GM19467 (cell line): Measurements from ENCODE around the gene CHMP1B.

ENCODE experiments used
- ATAC-seq: cut with Tn5 transposase; IDR thresholded peaks from one replicate; pipeline ENCODE4 v1.9.1; 2021; ENCODE audit warnings: mild to moderate bottlenecking, moderate library complexity; ENCODE audit not compliant: unreplicated experiment

Gene CHMP1B, protein sequence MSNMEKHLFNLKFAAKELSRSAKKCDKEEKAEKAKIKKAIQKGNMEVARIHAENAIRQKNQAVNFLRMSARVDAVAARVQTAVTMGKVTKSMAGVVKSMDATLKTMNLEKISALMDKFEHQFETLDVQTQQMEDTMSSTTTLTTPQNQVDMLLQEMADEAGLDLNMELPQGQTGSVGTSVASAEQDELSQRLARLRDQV

DNA sequence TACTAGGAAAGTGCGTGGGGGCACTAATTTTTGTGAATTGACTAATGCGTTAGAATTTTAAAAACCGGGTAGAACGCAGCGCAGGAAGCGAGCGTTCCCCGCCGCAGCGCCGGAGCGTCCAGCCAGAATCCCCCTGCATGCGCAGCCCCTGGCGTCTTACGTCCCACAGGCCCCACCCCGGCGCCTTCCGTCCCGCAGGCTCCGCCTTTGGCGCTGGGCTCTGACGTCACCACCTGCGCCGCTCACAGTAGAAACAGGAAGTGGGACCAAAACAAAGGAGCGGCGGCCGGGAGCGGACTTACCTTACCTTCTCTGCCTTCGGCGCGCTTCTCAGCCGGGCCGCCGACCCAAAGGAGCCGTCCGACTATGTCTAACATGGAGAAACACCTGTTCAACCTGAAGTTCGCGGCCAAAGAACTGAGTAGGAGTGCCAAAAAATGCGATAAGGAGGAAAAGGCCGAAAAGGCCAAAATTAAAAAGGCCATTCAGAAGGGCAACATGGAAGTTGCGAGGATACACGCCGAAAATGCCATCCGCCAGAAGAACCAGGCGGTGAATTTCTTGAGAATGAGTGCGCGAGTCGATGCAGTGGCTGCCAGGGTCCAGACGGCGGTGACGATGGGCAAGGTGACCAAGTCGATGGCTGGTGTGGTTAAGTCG is at the start of gene CHMP1B:
TSS of gene CHMP1B (plus strand) at position 268 of the 660 bp plus-strand sequence. CDS start at position 367, 99 bp downstream.
- ATAC-seq = peak; percentile 94

GRCh38 chr18:11801573-11801972 is 49.6 kb upstream of the CHMP1B start:
- no peak for ATAC-seq

GRCh38 chr18:11802158-11802557 is 49.1 kb upstream of the CHMP1B start:
- no peak for ATAC-seq

DNA sequence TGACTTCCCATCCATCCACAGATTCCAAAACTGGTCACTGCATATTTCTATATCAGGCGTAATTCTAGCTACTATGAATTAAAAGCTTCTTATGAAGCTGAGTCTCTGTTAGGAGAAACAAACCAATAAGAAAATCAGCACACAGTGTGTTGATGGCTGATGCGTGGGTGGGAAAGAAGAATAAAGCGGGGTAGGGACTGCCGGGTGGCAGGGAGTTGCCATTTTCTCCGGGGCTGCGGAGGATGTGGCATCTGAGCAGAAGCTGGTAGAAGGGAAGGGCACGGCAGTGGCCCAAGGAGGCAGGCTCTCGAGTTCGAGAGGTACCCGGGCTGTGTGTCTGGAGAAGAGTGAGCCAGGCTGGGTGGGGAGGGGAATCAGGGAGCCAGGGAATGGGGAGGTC is 48.6 kb upstream of the CHMP1B start:
- no peak for ATAC-seq

- no peak for ATAC-seq
Measured at GRCh38 chr18:11807233-11807632, 44.0 kb upstream of the CHMP1B start.

DNA sequence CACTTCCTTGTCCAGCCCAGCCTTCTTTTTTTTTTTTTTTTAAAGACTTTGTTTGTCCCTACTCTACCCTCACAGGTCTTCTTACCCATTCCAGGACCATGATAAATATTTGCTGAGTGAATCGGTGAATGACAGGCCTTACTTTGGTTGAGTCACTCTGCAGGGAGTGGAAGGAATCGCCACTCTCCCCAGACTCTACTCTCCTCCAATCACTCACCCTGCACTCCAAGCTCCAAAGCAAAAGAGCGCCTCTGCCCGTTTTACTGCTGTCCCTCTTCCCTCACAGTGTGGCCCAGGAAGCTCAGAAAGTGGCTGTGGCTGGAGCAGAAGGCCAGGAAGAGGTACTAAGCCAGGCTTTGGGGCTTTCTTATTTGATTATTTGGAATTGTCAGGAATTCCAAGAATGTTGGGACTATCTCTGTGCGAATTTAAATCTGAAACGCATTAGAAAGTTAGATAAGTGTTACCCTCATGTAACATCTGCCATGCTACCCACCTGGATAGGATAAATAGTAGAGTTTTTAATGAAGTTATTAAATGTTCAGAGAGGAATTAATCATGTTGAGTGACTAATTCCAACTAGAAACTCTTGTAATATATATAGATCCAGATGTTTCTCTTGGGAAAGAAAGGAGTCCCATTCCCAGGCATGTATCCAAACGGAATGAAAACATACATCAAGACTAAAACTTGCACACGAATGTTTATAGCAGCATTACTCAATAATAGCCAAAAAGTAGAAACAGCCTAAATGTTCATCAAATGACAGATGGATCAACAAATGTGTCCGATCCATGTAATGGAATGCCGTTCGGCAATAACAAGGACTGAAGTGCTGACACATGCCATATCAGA is 43.0 kb upstream of the CHMP1B start:
- ATAC-seq = no peak

DNA sequence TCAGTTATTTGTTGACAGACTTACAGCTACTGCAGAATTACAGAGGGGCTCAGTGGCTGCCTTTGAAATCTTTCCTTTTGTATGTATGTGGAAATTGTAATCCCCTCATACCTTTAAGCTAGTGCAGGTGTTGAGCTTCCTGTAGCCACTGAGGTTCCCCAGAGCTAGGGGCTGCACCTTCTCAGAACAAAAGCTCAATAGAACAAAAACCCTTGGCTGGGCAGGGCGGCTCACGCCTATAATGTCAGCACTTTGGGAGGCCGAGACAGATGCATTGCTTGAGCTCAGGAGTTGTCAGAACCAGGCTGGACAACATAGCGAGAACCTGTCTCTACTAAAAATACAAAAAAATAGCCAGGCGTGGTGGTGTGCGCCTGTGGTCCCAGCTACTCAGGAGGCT is 41.3 kb upstream of the CHMP1B start:
- ATAC-seq = no peak

DNA sequence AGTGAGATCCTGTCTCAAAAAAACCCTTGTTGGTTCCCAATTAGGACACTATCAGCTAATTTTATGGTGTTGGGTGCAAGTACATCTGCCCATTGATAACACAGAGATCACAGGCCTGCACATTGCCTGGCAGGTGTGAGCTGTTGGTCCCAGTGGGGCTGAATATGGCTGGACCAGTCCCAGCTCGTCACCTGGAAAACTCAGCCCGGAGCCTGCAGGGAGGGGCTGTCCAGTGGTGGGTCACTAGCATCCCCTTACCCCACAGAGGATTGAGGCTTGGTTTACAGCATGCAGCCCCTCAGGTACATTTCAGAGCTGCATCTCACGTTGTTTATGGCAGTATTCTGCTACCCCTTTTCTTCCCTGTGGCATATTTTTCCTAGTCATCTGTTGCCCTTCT is 40.8 kb upstream of the CHMP1B start:
- no peak for ATAC-seq

- no peak for ATAC-seq
Measured at GRCh38 chr18:11811009-11811408, 40.2 kb upstream of the CHMP1B start.

- no peak for ATAC-seq
Measured at GRCh38 chr18:11817229-11817628, 34.0 kb upstream of the CHMP1B start.

- no peak for ATAC-seq
Measured at GRCh38 chr18:11818486-11819203, 32.6 kb upstream of the CHMP1B start.

DNA sequence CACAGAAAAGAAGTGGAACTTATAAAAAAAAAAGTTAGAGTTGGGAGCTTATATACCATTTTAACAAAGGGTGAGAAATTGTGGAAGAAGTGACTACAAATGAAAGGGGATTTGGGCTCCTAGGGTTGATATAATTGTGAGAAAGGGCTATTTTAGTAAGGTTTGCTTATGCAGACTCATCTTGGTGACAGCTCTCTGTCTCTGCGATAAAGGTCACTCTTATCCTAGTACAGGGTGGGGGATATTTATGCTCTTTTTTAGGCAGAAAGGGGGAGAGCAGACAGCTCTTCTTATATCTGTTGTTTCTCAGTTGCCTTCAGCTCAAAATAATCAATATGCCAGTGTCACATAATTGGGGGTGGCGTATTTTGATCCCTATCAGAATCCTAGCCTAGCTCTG is 31.3 kb upstream of the CHMP1B start:
- no peak for ATAC-seq

GRCh38 chr18:11820697-11821096 is 30.5 kb upstream of the CHMP1B start:
- no peak for ATAC-seq

- ATAC-seq = no peak
Measured at GRCh38 chr18:11821208-11821607, 30.0 kb upstream of the CHMP1B start.

DNA sequence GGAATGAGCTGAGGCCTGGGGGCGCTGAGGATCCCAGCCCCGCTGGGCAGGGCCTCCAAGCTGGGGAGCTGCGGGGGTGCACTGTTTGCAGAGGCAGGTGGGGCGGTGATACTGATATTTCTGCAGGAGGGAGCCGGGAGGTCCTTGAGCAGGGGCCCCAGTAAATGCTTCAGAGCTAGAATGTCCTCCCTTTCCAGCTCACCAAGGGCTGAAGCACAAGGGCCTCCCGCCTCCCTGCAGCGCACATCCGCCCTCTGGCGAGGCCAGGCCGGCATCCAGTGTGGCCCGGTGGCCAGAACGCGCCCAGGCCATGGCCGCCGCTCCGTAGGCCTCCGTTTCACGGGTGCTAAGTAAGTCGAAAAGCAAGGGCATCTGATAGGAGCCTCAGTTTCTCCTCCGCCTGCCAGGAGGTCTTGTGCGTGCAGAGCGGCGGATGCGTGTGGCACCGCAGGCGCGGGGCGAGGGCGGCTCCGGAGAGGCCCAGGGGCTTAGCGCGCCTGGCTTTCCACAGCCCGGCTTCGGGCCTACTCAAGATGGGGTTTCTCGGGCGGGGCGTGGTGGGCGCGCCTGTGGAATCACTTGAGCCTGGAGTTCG is 29.5 kb upstream of the CHMP1B start:
- ATAC-seq = no peak

- ATAC-seq = no peak
Measured at GRCh38 chr18:11823545-11823944, 27.7 kb upstream of the CHMP1B start.

- ATAC-seq = no peak
Measured at GRCh38 chr18:11826836-11827235, 24.4 kb upstream of the CHMP1B start.

GRCh38 chr18:11828786-11829432 is 22.3 kb upstream of the CHMP1B start:
- ATAC-seq = no peak

- no peak for ATAC-seq
Measured at GRCh38 chr18:11830585-11830984, 20.6 kb upstream of the CHMP1B start.

- ATAC-seq = no peak
Measured at GRCh38 chr18:11831921-11832320, 19.3 kb upstream of the CHMP1B start.
